Left forelimb (tissue), 1 donor: Measurements from ENCODE around the gene ZNF292.
"Not testable (repeated sequence)": the region's sequence is repeated elsewhere in the genome, so short reads cannot be mapped to it uniquely, and the experiment has no call there.

Experiments
- DNase-seq: peaks from one replicate; pipeline ENCODE4 v3.0.0-alpha.2; 2018; ENCODE audit warnings: low spot score

Gene ZNF292

GRCh38 chr6:87164004-87164403 lies 8.6 kb downstream of the ZNF292 start:
- DNase-seq = no peak

GRCh38 chr6:87164506-87164905 lies 9.1 kb downstream of the ZNF292 start:
- no peak for DNase-seq

GRCh38 chr6:87165185-87165584 lies 9.8 kb downstream of the ZNF292 start:
- no peak for DNase-seq

- DNase-seq = no peak
Observed at GRCh38 chr6:87171938-87172633, 16.7 kb downstream of the ZNF292 start.

GRCh38 chr6:87174078-87174579 lies 18.8 kb downstream of the ZNF292 start:
- no peak for DNase-seq

- no peak for DNase-seq
Observed at GRCh38 chr6:87176493-87176892, 21.1 kb downstream of the ZNF292 start.

GRCh38 chr6:87180105-87180728 lies 24.9 kb downstream of the ZNF292 start:
- no peak for DNase-seq

GRCh38 chr6:87181903-87182302 lies 26.5 kb downstream of the ZNF292 start:
- DNase-seq = no peak

GRCh38 chr6:87182321-87182720 lies 27.0 kb downstream of the ZNF292 start:
- no peak for DNase-seq

- DNase-seq = no peak
Observed at GRCh38 chr6:87182940-87183339, 27.6 kb downstream of the ZNF292 start.

- no peak for DNase-seq
Observed at GRCh38 chr6:87183687-87184086, 28.3 kb downstream of the ZNF292 start.

- no peak for DNase-seq
Observed at GRCh38 chr6:87184762-87185250, 29.4 kb downstream of the ZNF292 start.

GRCh38 chr6:87196275-87196842 lies 41.0 kb downstream of the ZNF292 start:
- no peak for DNase-seq

- no peak for DNase-seq
Observed at GRCh38 chr6:87197547-87197946, 42.2 kb downstream of the ZNF292 start.

GRCh38 chr6:87198022-87198810 lies 42.9 kb downstream of the ZNF292 start:
- DNase-seq = not testable (repeated sequence)

- no peak for DNase-seq
Observed at GRCh38 chr6:87199787-87200186, 44.4 kb downstream of the ZNF292 start.

- DNase-seq = no peak
Observed at GRCh38 chr6:87200469-87201175, 45.3 kb downstream of the ZNF292 start.

- no peak for DNase-seq
Observed at GRCh38 chr6:87203448-87204023, 48.2 kb downstream of the ZNF292 start.

GRCh38 chr6:87209812-87210211 lies 54.4 kb downstream of the ZNF292 start:
- DNase-seq = no peak

- DNase-seq = no peak
Observed at GRCh38 chr6:87210979-87211378, 55.6 kb downstream of the ZNF292 start.

- DNase-seq = no peak
Observed at GRCh38 chr6:87212596-87212995, 57.2 kb downstream of the ZNF292 start.
